Skeletal muscle satellite cell (primary cell): Measurements from ENCODE around the gene SMURF1. TPM values are rescaled to one million over a fixed set of nuclear protein-coding genes. Genes with fewer than 3 reads are reported as not detected.

ENCODE experiments used
- H3K27me3 ChIP-seq: 2 replicates; pipeline ENCODE4 v1.7.0; 2013; ENCODE audit warnings: low read length; ENCODE audit not compliant: control insufficient read depth, insufficient read depth
- H3K36me3 ChIP-seq: 2 replicates; pipeline ENCODE4 v1.7.0; 2013; ENCODE audit warnings: mild to moderate bottlenecking, control low read depth, low read length; ENCODE audit not compliant: insufficient read depth
- H3K4me1 ChIP-seq: 2 replicates; pipeline ENCODE4 v1.7.0; 2013; ENCODE audit warnings: low read length; ENCODE audit not compliant: control insufficient read depth, insufficient read depth
- H3K4me2 ChIP-seq: 2 replicates; pipeline ENCODE4 v1.7.0; 2013; ENCODE audit warnings: mild to moderate bottlenecking, low read length
- H3K4me3 ChIP-seq: 2 replicates; pipeline ENCODE4 v1.7.0; 2013; ENCODE audit warnings: low read length
- H3K9ac ChIP-seq: 2 replicates; pipeline ENCODE4 v1.7.0; 2013; ENCODE audit warnings: mild to moderate bottlenecking, low read depth, low read length, moderate library complexity
- H3K9me3 ChIP-seq: replicated peaks from 2 replicates; pipeline ENCODE4 v1.7.0; 2013; ENCODE audit warnings: mild to moderate bottlenecking, control low read depth, low read length
- total RNA-seq: library from RNA; depleted of rRNA; stranded (reverse); fragments of >200 nt; gene quantifications from 2 replicates; pipeline ENCODE4 v1.2.3, GENCODE V29; 2012; rRNA removed

The SMURF1 gene
- total RNA-seq, result 15.1 and 19.5 TPM in 2 replicates

GRCh38 chr7:99143853-99144672, at the start of gene SMURF1:
SMURF1 (minus strand) TSS chr7:99144108; CDS start chr7:99143780, 328 bp downstream.
- Histone ChIP-seq H3K9me3 (no peaks in the 10 kb centered on the region), H3K4me2 (peak within 1 kb of the TSS; percentile 100), H3K9ac (peak within 1 kb of the TSS; percentile 87), H3K27me3 (no peaks in the 10 kb centered on the region), H3K4me3 (peak within 1 kb of the TSS; percentile 99), H3K4me1 (peaks cover 18% of the 10 kb centered on the region), H3K36me3 (no peaks in the 10 kb centered on the region)

- Histone ChIP-seq H3K4me3 (no peak overlapping the region), H3K36me3 (no peaks in the 10 kb centered on the region), H3K9ac (no peak overlapping the region), H3K4me1 (peaks cover 13% of the 10 kb centered on the region), H3K27me3 (peaks cover 10% of the 10 kb centered on the region), H3K9me3 (no peaks in the 10 kb centered on the region), H3K4me2 (no peak overlapping the region)
These were observed 48.1 kb upstream of the SMURF1 start for GRCh38 chr7:99191869-99192596.

- H3K36me3 ChIP-seq, result no peaks in the 10 kb centered on the region
- no peaks in the 10 kb centered on the region for H3K9me3 ChIP-seq
- no peak overlapping the region for H3K9ac ChIP-seq
These were observed 46.6 kb upstream of the SMURF1 start for GRCh38 chr7:99190359-99191009.

GRCh38 chr7:99189222-99189621, 45.3 kb upstream of the SMURF1 start:
- no peaks in the 10 kb centered on the region for H3K9me3 ChIP-seq
- H3K4me2 ChIP-seq, result no peak overlapping the region
- H3K27me3 ChIP-seq, result peaks cover 10% of the 10 kb centered on the region
- H3K4me1 ChIP-seq, result peaks cover 3% of the 10 kb centered on the region
- no peaks in the 10 kb centered on the region for H3K36me3 ChIP-seq
- no peak overlapping the region for H3K4me3 ChIP-seq
- no peak overlapping the region for H3K9ac ChIP-seq

More at GRCh38 chr7:99190359-99191009, 46.6 kb upstream of the SMURF1 start:
- Histone ChIP-seq H3K4me2 (no peak overlapping the region), H3K4me1 (peaks cover 3% of the 10 kb centered on the region), H3K4me3 (no peak overlapping the region), H3K27me3 (peaks cover 10% of the 10 kb centered on the region)

GRCh38 chr7:99188221-99188620, 44.3 kb upstream of the SMURF1 start:
- no peaks in the 10 kb centered on the region for H3K4me1 ChIP-seq
- no peaks in the 10 kb centered on the region for H3K9me3 ChIP-seq
- no peak overlapping the region for H3K9ac ChIP-seq
- no peaks in the 10 kb centered on the region for H3K36me3 ChIP-seq
- H3K27me3 ChIP-seq, result peaks cover 16% of the 10 kb centered on the region
- H3K4me2 ChIP-seq, result no peak overlapping the region
- no peak overlapping the region for H3K4me3 ChIP-seq

GRCh38 chr7:99184532-99185218, 40.8 kb upstream of the SMURF1 start:
- Histone ChIP-seq H3K36me3 (no peaks in the 10 kb centered on the region), H3K4me1 (no peaks in the 10 kb centered on the region), H3K27me3 (peaks cover 23% of the 10 kb centered on the region), H3K4me2 (no peak overlapping the region), H3K9me3 (no peaks in the 10 kb centered on the region), H3K4me3 (no peak overlapping the region), H3K9ac (no peak overlapping the region)

GRCh38 chr7:99180067-99180650, 36.3 kb upstream of the SMURF1 start:
- Histone ChIP-seq H3K36me3 (no peaks in the 10 kb centered on the region), H3K9ac (no peak overlapping the region), H3K4me1 (no peaks in the 10 kb centered on the region), H3K27me3 (peaks cover 40% of the 10 kb centered on the region), H3K9me3 (no peaks in the 10 kb centered on the region), H3K4me3 (no peak overlapping the region), H3K4me2 (no peak overlapping the region)

- no peaks in the 10 kb centered on the region for H3K36me3 ChIP-seq
- no peaks in the 10 kb centered on the region for H3K9me3 ChIP-seq
- H3K4me1 ChIP-seq, result no peaks in the 10 kb centered on the region
- no peak overlapping the region for H3K4me3 ChIP-seq
- H3K27me3 ChIP-seq, result peaks cover 36% of the 10 kb centered on the region
- no peak overlapping the region for H3K4me2 ChIP-seq
- H3K9ac ChIP-seq, result no peak overlapping the region
These were observed 33.3 kb upstream of the SMURF1 start for GRCh38 chr7:99177165-99177564.

- no peak overlapping the region for H3K9ac ChIP-seq
These were observed 29.9 kb upstream of the SMURF1 start for GRCh38 chr7:99173787-99174186.

GRCh38 chr7:99171731-99172130, 27.8 kb upstream of the SMURF1 start:
- no peaks in the 10 kb centered on the region for H3K4me1 ChIP-seq
- H3K9ac ChIP-seq, result no peak overlapping the region

More at GRCh38 chr7:99173787-99174186, 29.9 kb upstream of the SMURF1 start:
- Histone ChIP-seq H3K36me3 (no peaks in the 10 kb centered on the region), H3K4me2 (no peak overlapping the region), H3K4me1 (no peaks in the 10 kb centered on the region), H3K27me3 (peaks cover 28% of the 10 kb centered on the region), H3K9me3 (no peaks in the 10 kb centered on the region), H3K4me3 (no peak overlapping the region)

GRCh38 chr7:99170730-99171074, 26.8 kb upstream of the SMURF1 start:
- Histone ChIP-seq H3K9ac (no peak overlapping the region), H3K4me3 (no peak overlapping the region), H3K9me3 (no peaks in the 10 kb centered on the region)

More at GRCh38 chr7:99171731-99172130, 27.8 kb upstream of the SMURF1 start:
- Histone ChIP-seq H3K4me3 (no peak overlapping the region), H3K9me3 (no peaks in the 10 kb centered on the region), H3K27me3 (peaks cover 16% of the 10 kb centered on the region), H3K36me3 (no peaks in the 10 kb centered on the region), H3K4me2 (no peak overlapping the region)

More at GRCh38 chr7:99170730-99171074, 26.8 kb upstream of the SMURF1 start:
- no peaks in the 10 kb centered on the region for H3K4me1 ChIP-seq
- H3K4me2 ChIP-seq, result no peak overlapping the region
- no peaks in the 10 kb centered on the region for H3K36me3 ChIP-seq
- peaks cover 15% of the 10 kb centered on the region for H3K27me3 ChIP-seq
